Measurements from ENCODE around the gene ACOT7.

ACOT7 gene

GRCh38 chr1:6292102-6292501 lies 101.5 kb downstream of the ACOT7 start:
- Histone ChIP-seq H3K4me3 (ENCODE audit: low read depth in 1 of 2, low read length in 2 of 2) (no peak overlapping the region), H3K27ac (ENCODE audit: low read length) (no peak overlapping the region), H4K20me1 (ENCODE audit: insufficient read depth, low read length) (peaks cover 31% of the 10 kb centered on the region), H3K4me1 (ENCODE audit: insufficient read depth, low read length) (no peaks in the 10 kb centered on the region), H3K9me3 (ENCODE audit: insufficient read depth, low read length, severe bottlenecking) (no peaks in the 10 kb centered on the region), H3K4me2 (ENCODE audit: insufficient read depth, low read length) (no peak overlapping the region), H3K36me3 (ENCODE audit: insufficient read depth, low read length) (peaks cover 72% of the 10 kb centered on the region), H3K27me3 (ENCODE audit: insufficient read depth, low read length, poor library complexity) (no peaks in the 10 kb centered on the region), H3K79me2 (ENCODE audit: insufficient read depth, low read length) (no peaks in the 10 kb centered on the region), H3K9ac (ENCODE audit: low read depth, low read length) (no peak overlapping the region), H2AFZ (ENCODE audit: low read depth, low read length) (no peak overlapping the region)
- ATAC-seq (ENCODE audit: insufficient read depth, low read depth) (no peak), DNase-seq (no peak)
- TF ChIP-seq CTCF (IDR thresholded peaks at IDR 0.05; ENCODE audit: borderline replicate concordance, extremely low read depth, low read length, poor library complexity, severe bottlenecking), result no peak
- no peak for TF ChIP-seq EZH2 (IDR thresholded peaks at IDR 0.05; ENCODE audit: borderline replicate concordance, low read depth, low read length, severe bottlenecking)

- no peak for ATAC-seq (ENCODE audit: insufficient read depth, low read depth)
Measured at GRCh38 chr1:6288665-6289064, 104.9 kb downstream of the ACOT7 start.

GRCh38 chr1:6288026-6288425 lies 105.5 kb downstream of the ACOT7 start:
- Histone ChIP-seq H4K20me1 (ENCODE audit: insufficient read depth, low read length) (peaks cover 50% of the 10 kb centered on the region), H2AFZ (ENCODE audit: low read depth, low read length) (no peak overlapping the region), H3K36me3 (ENCODE audit: insufficient read depth, low read length) (peaks cover 67% of the 10 kb centered on the region), H3K27me3 (ENCODE audit: insufficient read depth, low read length, poor library complexity) (no peaks in the 10 kb centered on the region), H3K4me2 (ENCODE audit: insufficient read depth, low read length) (no peak overlapping the region), H3K4me1 (ENCODE audit: insufficient read depth, low read length) (no peaks in the 10 kb centered on the region), H3K79me2 (ENCODE audit: insufficient read depth, low read length) (no peaks in the 10 kb centered on the region), H3K27ac (ENCODE audit: low read length) (no peak overlapping the region), H3K9ac (ENCODE audit: low read depth, low read length) (no peak overlapping the region), H3K4me3 (ENCODE audit: low read depth in 1 of 2, low read length in 2 of 2) (no peak overlapping the region), H3K9me3 (ENCODE audit: insufficient read depth, low read length, severe bottlenecking) (no peaks in the 10 kb centered on the region)
- DNase-seq, result no peak
- no peak for ATAC-seq (ENCODE audit: insufficient read depth, low read depth)
- TF ChIP-seq CTCF (IDR thresholded peaks at IDR 0.05; ENCODE audit: borderline replicate concordance, extremely low read depth, low read length, poor library complexity, severe bottlenecking) (no peak), EZH2 (IDR thresholded peaks at IDR 0.05; ENCODE audit: borderline replicate concordance, low read depth, low read length, severe bottlenecking) (no peak)

More at GRCh38 chr1:6288665-6289064, 104.9 kb downstream of the ACOT7 start:
- Histone ChIP-seq H4K20me1 (ENCODE audit: insufficient read depth, low read length) (peaks cover 45% of the 10 kb centered on the region), H3K9ac (ENCODE audit: low read depth, low read length) (no peak overlapping the region), H3K9me3 (ENCODE audit: insufficient read depth, low read length, severe bottlenecking) (no peaks in the 10 kb centered on the region), H3K79me2 (ENCODE audit: insufficient read depth, low read length) (no peaks in the 10 kb centered on the region), H2AFZ (ENCODE audit: low read depth, low read length) (no peak overlapping the region), H3K4me3 (ENCODE audit: low read depth in 1 of 2, low read length in 2 of 2) (no peak overlapping the region), H3K27me3 (ENCODE audit: insufficient read depth, low read length, poor library complexity) (no peaks in the 10 kb centered on the region), H3K4me1 (ENCODE audit: insufficient read depth, low read length) (no peaks in the 10 kb centered on the region), H3K27ac (ENCODE audit: low read length) (no peak overlapping the region), H3K36me3 (ENCODE audit: insufficient read depth, low read length) (peaks cover 68% of the 10 kb centered on the region), H3K4me2 (ENCODE audit: insufficient read depth, low read length) (no peak overlapping the region)
- no peak for DNase-seq
- no peak for TF ChIP-seq CTCF (IDR thresholded peaks at IDR 0.05; ENCODE audit: borderline replicate concordance, extremely low read depth, low read length, poor library complexity, severe bottlenecking)
- TF ChIP-seq EZH2 (IDR thresholded peaks at IDR 0.05; ENCODE audit: borderline replicate concordance, low read depth, low read length, severe bottlenecking), result no peak

- peaks cover 56% of the 10 kb centered on the region for H4K20me1 ChIP-seq (ENCODE audit: insufficient read depth, low read length)
- ATAC-seq (ENCODE audit: insufficient read depth, low read depth) (no peak), DNase-seq (no peak)
- H3K4me3 ChIP-seq (ENCODE audit: low read depth in 1 of 2, low read length in 2 of 2), result no peak overlapping the region
- no peaks in the 10 kb centered on the region for H3K9me3 ChIP-seq (ENCODE audit: insufficient read depth, low read length, severe bottlenecking)
- H3K4me2 ChIP-seq (ENCODE audit: insufficient read depth, low read length), result no peak overlapping the region
- H3K79me2 ChIP-seq (ENCODE audit: insufficient read depth, low read length), result no peaks in the 10 kb centered on the region
- H3K27ac ChIP-seq (ENCODE audit: low read length), result no peak overlapping the region
- no peak overlapping the region for H3K9ac ChIP-seq (ENCODE audit: low read depth, low read length)
- no peaks in the 10 kb centered on the region for H3K4me1 ChIP-seq (ENCODE audit: insufficient read depth, low read length)
- no peaks in the 10 kb centered on the region for H3K27me3 ChIP-seq (ENCODE audit: insufficient read depth, low read length, poor library complexity)
- H2AFZ ChIP-seq (ENCODE audit: low read depth, low read length), result no peak overlapping the region
- TF ChIP-seq CTCF (IDR thresholded peaks at IDR 0.05; ENCODE audit: borderline replicate concordance, extremely low read depth, low read length, poor library complexity, severe bottlenecking), result no peak
- TF ChIP-seq EZH2 (IDR thresholded peaks at IDR 0.05; ENCODE audit: borderline replicate concordance, low read depth, low read length, severe bottlenecking), result no peak
- H3K36me3 ChIP-seq (ENCODE audit: insufficient read depth, low read length), result peaks cover 71% of the 10 kb centered on the region
Measured at GRCh38 chr1:6287431-6287886, 106.1 kb downstream of the ACOT7 start.
